Activated gamma-delta T cell (primary cell): Measurements from ENCODE around the gene TRIO.

Source experiments
- DNase-seq: peaks from one replicate; lab custom pipeline; 2025; lab: John Stamatoyannopoulos, UW

TRIO gene

DNA sequence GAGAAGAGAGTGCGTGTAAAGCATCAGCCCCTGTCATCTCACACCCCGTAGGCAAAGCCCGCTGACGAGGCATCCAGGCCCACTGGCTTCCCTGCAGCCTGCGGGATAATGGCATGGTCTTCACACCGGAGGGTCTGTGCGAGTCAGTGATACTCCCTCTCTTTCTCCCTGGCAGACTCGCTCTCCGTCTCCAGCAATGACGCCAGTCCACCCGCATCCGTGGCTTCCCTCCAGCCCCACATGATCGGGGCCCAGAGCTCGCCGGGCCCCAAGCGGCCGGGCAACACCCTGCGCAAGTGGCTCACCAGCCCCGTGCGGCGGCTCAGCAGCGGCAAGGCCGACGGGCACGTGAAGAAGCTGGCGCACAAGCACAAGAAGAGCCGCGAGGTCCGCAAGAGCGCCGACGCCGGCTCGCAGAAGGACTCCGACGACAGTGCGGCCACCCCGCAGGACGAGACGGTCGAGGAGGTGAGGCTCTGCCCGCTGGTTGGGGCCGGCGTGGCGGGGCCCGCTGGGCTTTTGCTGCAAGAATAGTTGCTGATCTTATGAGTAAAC lies 317.8 kb downstream of the TRIO start:
- DNase-seq, result no peak

DNA sequence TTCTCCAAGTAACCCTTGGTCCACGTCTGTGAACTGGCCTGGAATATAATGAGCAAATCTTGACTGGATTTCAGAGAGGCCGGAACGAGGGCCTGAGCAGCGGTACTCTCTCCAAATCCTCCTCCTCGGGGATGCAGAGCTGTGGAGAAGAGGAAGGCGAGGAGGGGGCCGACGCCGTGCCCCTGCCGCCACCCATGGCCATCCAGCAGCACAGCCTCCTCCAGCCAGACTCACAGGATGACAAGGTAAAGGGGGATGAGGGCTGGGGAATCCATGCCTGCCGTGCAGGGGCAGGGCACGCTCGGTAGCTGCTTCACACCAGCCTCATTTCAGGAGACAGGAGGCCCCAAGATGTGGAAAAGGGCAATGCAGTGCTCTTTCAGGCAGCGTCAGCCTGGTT lies 319.5 kb downstream of the TRIO start:
- DNase-seq, result no peak

GRCh38 chr5:14463629-14464028 lies 320.5 kb downstream of the TRIO start:
- no peak for DNase-seq

DNA sequence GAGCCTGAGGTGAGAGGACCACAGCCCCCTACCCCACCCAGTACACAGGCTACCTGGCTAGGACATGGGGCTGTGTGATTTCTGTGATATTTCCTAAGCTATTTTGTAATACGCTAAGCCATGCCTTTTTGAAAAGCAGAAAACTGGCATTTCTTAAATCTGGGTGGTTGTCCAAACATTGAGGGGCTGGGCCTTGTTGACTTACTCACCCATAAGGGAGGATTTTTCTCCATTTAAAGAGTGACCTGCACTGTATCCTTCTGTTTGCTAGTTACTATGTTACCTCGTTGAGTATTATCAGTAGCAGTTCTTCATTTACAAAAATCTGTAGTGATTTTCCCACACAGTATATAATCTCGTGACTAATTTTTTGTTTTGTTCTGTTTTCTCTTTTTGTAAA lies 321.0 kb downstream of the TRIO start:
- no peak for DNase-seq

DNA sequence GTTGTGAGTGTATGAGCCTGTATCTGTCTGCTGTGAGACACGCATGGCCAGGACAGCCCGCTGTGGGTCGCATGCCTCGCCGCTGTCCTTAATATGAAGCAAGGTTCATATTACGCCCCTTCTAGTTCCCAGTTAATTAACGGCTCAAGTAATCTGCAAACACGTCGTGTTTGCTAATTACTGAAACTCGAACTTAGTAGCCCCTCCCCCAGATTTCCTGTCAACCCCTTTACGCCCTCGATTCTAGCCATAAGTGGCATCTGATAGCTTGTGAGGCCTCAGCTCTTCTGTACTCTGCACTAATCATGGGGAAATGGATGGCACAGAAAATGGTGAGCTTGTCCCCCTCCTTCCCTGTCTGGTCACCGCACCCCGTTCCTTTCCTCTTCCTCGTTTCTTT lies 321.5 kb downstream of the TRIO start:
- no peak for DNase-seq

DNA sequence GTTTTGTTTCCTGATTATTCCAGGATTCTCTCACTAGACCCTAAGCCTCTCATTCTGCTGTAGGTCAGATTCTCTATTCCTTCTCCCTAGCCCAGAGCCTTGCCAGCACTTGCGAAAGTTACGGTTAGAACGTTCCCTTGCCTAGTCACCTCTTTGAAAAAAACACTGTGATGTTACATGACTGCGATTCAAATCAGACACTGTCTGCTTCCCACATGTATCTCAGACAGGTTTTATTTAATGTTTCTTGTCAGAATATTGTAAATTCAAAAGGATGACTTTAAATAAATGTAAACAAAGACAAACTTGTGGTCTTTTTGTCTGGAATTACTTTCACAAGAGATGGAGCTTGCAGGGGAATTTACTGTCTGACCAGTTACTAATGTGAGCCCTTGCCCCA lies 322.0 kb downstream of the TRIO start:
- DNase-seq, result no peak

DNA sequence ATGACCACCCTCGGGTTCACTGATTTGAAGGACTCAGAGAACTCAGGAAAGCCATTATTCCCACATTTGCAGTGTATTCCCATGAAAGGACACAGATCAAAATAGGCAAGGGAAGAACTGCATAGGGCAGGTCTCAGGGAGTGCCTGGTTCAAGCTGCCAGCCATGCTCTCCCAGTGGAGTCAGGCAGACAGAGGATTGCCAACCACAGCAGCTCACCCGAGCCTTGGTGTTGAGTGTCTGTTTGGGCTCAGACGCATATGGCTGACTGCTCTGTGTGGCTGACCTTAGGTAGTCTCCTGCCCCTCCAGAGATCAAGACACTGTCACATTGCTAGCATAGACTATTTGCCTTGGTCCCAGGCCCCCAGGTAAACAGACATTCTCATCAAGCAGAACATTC lies 322.6 kb downstream of the TRIO start:
- DNase-seq, result no peak

- no peak for DNase-seq
Measured at GRCh38 chr5:14467251-14467650, 324.1 kb downstream of the TRIO start.

DNA sequence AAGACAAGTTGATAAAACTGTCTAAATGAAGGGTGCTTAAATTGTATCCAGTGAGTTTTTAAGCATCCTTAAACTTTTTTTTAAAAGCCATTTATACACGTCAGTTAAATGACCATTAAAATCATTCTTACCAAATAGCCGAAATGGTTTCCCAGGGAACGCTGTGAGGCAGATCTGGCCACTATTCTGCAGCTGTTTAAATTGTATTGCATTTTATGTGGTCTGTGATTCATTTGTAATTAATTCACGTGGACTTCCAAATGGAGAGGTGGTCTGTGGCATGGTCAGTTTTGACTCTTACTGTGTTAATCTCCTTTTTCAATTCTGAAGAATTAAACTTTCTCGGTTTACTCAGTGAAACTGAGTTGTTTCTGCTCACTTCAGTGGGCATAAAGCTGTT lies 324.7 kb downstream of the TRIO start:
- no peak for DNase-seq

GRCh38 chr5:14469551-14470377 lies 326.6 kb downstream of the TRIO start:
- no peak for DNase-seq

GRCh38 chr5:14471507-14471906 lies 328.4 kb downstream of the TRIO start:
- no peak for DNase-seq

- no peak for DNase-seq
Measured at GRCh38 chr5:14472986-14473567, 329.9 kb downstream of the TRIO start.

DNA sequence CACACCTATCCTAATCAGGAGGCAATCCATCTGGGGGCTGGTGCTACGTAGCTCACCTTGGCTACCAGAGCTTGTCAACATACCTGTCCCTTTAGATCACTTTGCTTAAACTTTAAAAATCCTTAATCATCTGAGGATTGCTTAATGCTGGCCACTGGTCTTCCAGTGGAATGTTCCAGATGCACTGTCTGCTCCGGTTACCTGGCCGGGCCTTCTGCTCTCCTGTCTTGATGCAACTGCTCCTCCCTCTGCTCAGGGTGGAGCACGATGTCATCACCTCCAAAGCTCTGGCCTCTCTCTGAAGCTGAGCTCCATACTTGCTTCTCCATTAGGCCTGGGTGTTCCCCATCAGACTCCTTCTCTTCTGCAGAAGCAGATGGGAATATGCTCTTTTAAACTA lies 331.9 kb downstream of the TRIO start:
- no peak for DNase-seq

DNA sequence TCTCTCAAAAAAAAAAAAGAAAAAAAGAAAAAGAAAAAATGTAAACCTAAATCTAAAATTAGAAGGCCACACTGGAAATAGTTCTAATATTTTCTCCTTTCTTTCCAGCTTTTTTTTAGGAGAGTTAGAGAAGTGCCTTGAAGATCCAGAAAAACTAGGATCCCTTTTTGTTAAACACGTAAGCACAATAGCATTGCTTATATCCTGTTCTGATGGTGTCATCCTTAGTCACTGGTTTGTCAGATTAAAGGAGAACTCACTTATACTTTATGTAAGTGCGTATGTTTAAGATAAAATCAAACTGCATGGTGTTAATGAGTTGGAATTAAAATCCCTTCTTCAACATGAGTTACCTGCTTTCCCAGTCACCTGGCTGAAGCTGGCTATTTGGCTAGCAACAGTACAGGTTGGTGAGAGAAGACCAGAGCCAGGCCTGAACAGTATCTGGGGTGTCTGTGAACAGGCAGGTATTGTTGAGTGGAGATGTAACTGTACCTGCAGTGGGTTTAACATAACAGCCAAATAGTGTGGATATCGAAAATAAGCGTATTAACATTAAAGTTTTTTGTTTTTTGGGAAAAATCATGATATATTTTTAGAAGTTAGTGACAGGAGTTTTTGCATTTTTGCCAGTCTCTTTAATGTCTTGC lies 333.8 kb downstream of the TRIO start:
- DNase-seq, result no peak

GRCh38 chr5:14479143-14479696 lies 336.1 kb downstream of the TRIO start:
- no peak for DNase-seq

DNA sequence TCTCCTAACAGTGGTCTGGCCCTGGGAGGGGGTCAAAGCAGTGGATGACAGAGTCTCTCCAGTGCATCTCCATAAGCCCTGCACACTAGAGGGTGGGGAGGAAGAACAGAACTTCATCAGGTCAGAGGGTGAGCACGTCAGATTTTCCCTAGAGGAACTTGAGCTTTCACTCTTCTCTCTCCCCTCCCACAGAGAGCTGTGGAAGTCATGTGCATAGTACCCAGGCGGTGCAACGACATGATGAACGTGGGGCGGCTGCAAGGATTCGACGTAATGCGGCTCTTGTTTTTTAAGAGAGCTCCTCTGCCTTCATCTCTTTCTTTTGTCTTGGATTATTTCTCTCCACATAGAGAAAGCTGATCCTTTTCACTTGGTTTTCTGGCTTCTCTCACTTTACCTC lies 338.2 kb downstream of the TRIO start:
- DNase-seq, result no peak

DNA sequence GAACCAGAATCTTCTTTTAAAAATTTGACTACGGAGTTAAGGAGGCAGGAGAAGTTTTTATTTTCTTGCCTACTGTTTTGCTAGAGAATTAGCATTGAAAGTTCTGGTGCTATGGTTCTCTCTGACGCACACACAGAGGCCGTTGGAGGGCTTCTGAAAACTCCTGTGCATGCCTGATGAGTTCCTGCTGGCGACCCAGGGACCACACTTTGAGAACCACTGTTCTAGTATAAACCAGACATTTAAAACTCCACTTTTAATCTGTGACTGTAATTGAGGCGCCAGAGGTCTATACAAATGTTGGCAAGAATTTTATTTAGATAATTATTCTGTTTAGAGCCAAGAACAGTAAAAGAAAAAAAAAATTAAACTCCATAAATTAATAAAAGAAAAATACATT lies 338.9 kb downstream of the TRIO start:
- no peak for DNase-seq

DNA sequence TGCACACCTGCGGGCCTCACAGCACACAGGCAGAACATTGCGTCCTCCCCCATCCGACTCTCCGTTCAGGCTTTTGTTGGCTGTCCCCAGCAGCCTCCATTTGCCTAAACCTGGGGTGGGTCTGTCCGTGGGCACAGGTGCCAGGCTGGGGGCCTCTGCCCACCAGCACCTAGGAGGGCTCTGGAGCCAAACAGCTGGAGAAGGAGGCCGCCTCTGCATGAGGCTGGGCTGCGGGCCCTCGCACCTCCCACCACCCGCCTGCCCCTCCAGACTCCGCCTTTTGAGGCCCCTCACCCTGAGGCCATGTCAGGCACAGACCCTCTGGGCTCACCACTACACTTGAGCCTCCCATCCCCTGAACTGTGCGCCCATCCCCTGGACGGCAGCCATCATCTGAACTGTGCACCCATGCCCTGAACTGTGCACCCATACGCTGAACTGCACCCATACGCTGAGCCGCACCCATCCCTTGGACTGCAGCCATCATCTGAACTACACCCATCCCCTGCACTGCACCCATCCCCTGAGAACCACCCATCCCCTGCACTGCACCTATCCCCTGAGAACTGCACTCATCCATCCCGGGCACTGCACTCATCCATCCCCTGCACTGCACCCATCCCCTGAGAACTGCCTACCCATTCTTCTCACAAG lies 340.5 kb downstream of the TRIO start:
- no peak for DNase-seq

- DNase-seq, result no peak
Measured at GRCh38 chr5:14486486-14486885, 343.3 kb downstream of the TRIO start.

DNA sequence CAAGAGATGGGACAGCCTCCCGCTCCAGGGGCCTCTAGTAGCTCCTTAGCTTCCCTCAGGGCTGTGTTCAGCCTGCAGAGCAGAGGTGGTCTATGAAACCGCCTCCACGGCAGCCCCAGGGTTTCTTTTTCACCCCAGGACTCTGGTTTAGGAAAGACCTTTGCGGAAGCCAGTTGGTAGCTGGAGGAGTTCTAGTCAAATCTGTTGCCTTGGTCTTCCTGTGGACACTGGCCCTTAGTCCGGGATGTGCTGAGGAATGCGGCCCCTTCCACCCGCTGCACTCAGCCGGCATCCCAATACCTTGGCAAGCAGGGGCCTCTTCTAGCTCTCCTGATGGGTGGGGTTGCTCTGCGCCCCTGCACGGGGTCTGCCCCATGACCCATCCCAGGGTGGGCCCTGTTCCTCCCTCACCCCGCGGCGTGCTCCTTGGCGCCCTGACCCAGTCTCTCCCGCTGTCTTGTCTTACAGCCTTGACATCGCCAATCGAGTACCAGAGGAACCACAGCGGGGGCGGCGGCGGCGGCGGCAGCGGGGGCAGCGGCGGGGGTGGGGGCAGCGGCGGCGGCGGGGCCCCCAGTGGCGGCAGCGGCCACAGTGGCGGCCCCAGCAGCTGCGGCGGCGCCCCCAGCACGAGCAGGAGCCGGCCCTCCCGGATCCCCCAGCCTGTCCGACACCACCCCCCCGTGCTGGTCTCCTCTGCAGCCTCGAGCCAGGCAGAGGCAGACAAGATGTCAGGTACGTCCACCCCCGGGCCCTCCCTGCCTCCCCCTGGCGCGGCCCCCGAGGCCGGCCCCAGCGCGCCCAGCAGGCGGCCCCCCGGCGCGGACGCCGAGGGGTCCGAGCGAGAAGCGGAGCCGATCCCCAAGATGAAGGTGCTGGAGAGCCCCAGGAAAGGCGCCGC lies 344.1 kb downstream of the TRIO start:
- no peak for DNase-seq
